Transverse colon (tissue), 4 donors: ENCODE measurements around the gene CDCP2. TPM values are rescaled to one million over a fixed set of nuclear protein-coding genes. Genes with fewer than 3 reads are reported as not detected.

Source experiments
- DNase-seq: peaks from one replicate; pipeline ENCODE4 v3.0.0-alpha.2; 2019
- H3K27ac ChIP-seq, 4 donors: fragments of 200-600 bp; sonication (generic); 2 replicates each; pipeline ENCODE4 v1.5.1; 2016 to 2018; ENCODE audit warnings: inconsistent platforms in 4 of 4
- H3K27me3 ChIP-seq: fragments of 200-600 bp; sonication (generic); 2 replicates; pipeline ENCODE4 v1.5.1; 2017; ENCODE audit warnings: inconsistent platforms
- H3K36me3 ChIP-seq, 4 donors: fragments of 200-600 bp; sonication (generic); 2 replicates each; pipeline ENCODE4 v1.5.1; 2017 to 2019; ENCODE audit warnings: inconsistent platforms in 4 of 4
- H3K4me1 ChIP-seq, 4 donors: fragments of 200-600 bp; sonication (generic); 2 replicates each; pipeline ENCODE4 v1.5.1; 2017 to 2020; ENCODE audit warnings: inconsistent platforms in 4 of 4
- H3K4me3 ChIP-seq, 4 donors: fragments of 200-600 bp; sonication (generic); 1 replicate in 1 of 4; 2 replicates in 3 of 4; pipeline versions ENCODE4 v1.5.1 to v1.6.1; 2017 to 2019; ENCODE audit warnings: inconsistent platforms in 4 of 4
- H3K9me3 ChIP-seq, 2 donors: fragments of 200-600 bp; sonication (generic); 2 replicates each; pipeline ENCODE4 v1.5.1; 2017 to 2019; ENCODE audit warnings: inconsistent platforms in 2 of 2
- EP300 ChIP-seq: sonication (generic); formaldehyde crosslinking; IDR thresholded peaks from one replicate; pipeline ENCODE4 v1.6.1; 2017; ENCODE audit warnings: antibody characterized with exemption, low read depth
- POLR2A ChIP-seq: fragments of 450-650 bp; IDR thresholded peaks from one replicate; pipeline ENCODE4 v1.6.1; 2016; ENCODE audit warnings: antibody characterized with exemption, mild to moderate bottlenecking, moderate library complexity
- POLR2AphosphoS5 ChIP-seq, 3 donors: sonication (generic); formaldehyde crosslinking; IDR thresholded peaks; one replicate each; pipeline ENCODE4 v1.6.1; 2016; ENCODE audit warnings: antibody characterized with exemption in 3 of 3
- whole genome bisulfite sequencing, 2 donors: methylation state at CpG; one replicate each; pipeline ENCODE4 v1.1.5; 2018; ENCODE audit warnings: low coverage in 1 of 2; 5-methylcytosine and 5-hydroxymethylcytosine counted together
- in situ Hi-C, 4 donors: fragments of 200-750 bp; cut with MboI; loops; one replicate each; pipeline versions ENCODE4 v1.15.0 to v1.15.1; 2017; ENCODE audit warnings: low sequenced_read_pairs in 3 of 4, low pct_ligation_motif_present in 1 of 4, low pct_unique_long_range_greater_than_20kb in 1 of 4
- intact Hi-C: fragments of 100-400 bp; cut with DNase I; formaldehyde crosslinking; loops from one replicate; pipeline ENCODE4 v1.15.1; 2023; ENCODE audit warnings: low total_unique reads
- total RNA-seq, 4 donors: library from RNA; depleted of rRNA; stranded (reverse); fragments of >200 nt; gene quantifications; one replicate each; pipeline ENCODE4 v1.1.0, GENCODE V29; 2016
- TF ChIP-seq, protein P1 (sequence below), 5 experiments: fragments of 200-600 bp in 3 of 5; fragments of 450-650 bp in 2 of 5; sonication (generic) in 3 of 5; IDR thresholded peaks; 1 replicate in 2 of 5; 2 replicates in 3 of 5; pipeline ENCODE4 v1.5.1; 2016 to 2017; ENCODE audit warnings: antibody characterized with exemption in 5 of 5, inconsistent platforms in 3 of 5, mild to moderate bottlenecking in 2 of 5, moderate library complexity in 1 of 5

CDCP2 gene
- total RNA-seq, 4 donors from 2014 or later: 0.48 TPM; not detected in 3

GRCh38 chr1:54193453-54193852, 40.7 kb upstream of the CDCP2 start:
- DNase-seq: no peak
- in situ Hi-C loops (loop anchor here in 1 of 4 donors (25.0 kb wide), 1 partner anchor 194 kb away; no protein-coding TSS in a partner anchor), intact Hi-C loops (no loop called here)
- Histone ChIP-seq H3K9me3 (no peaks in the 10 kb centered on the region), H3K36me3 (no peaks in the 10 kb centered on the region), H3K27ac (no peak overlapping the region), H3K27me3 (no peaks in the 10 kb centered on the region), H3K4me3 (no peak overlapping the region), H3K4me1 (no peaks in the 10 kb centered on the region)
- TF ChIP-seq, protein P1, sequence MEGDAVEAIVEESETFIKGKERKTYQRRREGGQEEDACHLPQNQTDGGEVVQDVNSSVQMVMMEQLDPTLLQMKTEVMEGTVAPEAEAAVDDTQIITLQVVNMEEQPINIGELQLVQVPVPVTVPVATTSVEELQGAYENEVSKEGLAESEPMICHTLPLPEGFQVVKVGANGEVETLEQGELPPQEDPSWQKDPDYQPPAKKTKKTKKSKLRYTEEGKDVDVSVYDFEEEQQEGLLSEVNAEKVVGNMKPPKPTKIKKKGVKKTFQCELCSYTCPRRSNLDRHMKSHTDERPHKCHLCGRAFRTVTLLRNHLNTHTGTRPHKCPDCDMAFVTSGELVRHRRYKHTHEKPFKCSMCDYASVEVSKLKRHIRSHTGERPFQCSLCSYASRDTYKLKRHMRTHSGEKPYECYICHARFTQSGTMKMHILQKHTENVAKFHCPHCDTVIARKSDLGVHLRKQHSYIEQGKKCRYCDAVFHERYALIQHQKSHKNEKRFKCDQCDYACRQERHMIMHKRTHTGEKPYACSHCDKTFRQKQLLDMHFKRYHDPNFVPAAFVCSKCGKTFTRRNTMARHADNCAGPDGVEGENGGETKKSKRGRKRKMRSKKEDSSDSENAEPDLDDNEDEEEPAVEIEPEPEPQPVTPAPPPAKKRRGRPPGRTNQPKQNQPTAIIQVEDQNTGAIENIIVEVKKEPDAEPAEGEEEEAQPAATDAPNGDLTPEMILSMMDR (IDR thresholded peaks at IDR 0.05): no peak
- TF ChIP-seq POLR2A: no peak
- TF ChIP-seq POLR2AphosphoS5 (IDR thresholded peaks at IDR 0.05): no peak
- TF ChIP-seq EP300: no peak
- 89 to 92% methylated on average over 5 of the region's 5 CpGs for WGBS, 2 donors

- no peaks in the 10 kb centered on the region for H3K36me3 ChIP-seq
- no peak overlapping the region for H3K4me3 ChIP-seq
- H3K27me3 ChIP-seq: no peaks in the 10 kb centered on the region
- WGBS, 2 donors: 100% methylated on average over 1 of the region's 1 CpG
- intact Hi-C loops (no loop called here), in situ Hi-C loops (loop anchor here in 1 of 4 donors (25.0 kb wide), 1 partner anchor 196 kb away; no protein-coding TSS in a partner anchor)
- TF ChIP-seq, protein P1 (IDR thresholded peaks at IDR 0.05): no peak
- TF ChIP-seq POLR2A (no peak), POLR2AphosphoS5 (IDR thresholded peaks at IDR 0.05) (no peak), EP300 (no peak)
- no peak overlapping the region for H3K27ac ChIP-seq
- DNase-seq: no peak
- no peaks in the 10 kb centered on the region for H3K4me1 ChIP-seq
- no peaks in the 10 kb centered on the region for H3K9me3 ChIP-seq
These were observed 38.7 kb upstream of the CDCP2 start for GRCh38 chr1:54191525-54191924.

DNA sequence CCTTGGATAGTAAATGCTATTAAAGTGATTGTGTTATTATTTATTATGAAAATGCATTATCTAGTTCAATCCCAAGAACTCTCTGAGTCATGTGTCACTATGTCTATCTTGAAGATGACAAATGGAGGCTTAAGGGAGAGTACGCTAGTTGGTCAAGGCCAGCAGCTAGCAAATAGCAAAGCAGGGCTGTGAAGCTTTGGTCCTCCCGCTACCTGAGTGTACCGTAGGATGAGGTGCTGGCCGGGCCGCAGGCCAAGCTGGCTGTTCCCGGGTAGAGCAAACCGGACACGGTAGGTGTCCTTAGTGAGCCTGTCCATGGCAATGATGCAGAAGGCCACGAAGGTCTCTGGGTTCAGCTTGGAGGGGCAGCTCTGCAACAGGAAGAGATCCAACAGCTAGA, 37.7 kb upstream of the CDCP2 start:
- Histone ChIP-seq H3K27ac (no peak overlapping the region), H3K9me3 (no peaks in the 10 kb centered on the region), H3K36me3 (no peaks in the 10 kb centered on the region), H3K4me1 (no peaks in the 10 kb centered on the region), H3K4me3 (no peak overlapping the region), H3K27me3 (no peaks in the 10 kb centered on the region)
- in situ Hi-C loops: loop anchor here in 1 of 4 donors (25.0 kb wide), 1 partner anchor 197 kb away; no protein-coding TSS in a partner anchor
- TF ChIP-seq POLR2AphosphoS5 (IDR thresholded peaks at IDR 0.05) (no peak), POLR2A (no peak), EP300 (no peak)
- TF ChIP-seq, protein P1 (IDR thresholded peaks at IDR 0.05): no peak
- DNase-seq: no peak
- WGBS, 2 donors: 83 to 93% methylated on average over 1 to 9 of the region's 9 CpGs
- intact Hi-C loops: no loop called here

- in situ Hi-C loops: loop anchor here in 1 of 4 donors (25.0 kb wide), 1 partner anchor 199 kb away; no protein-coding TSS in a partner anchor
- 81% methylated on average over 1 of the region's 1 CpG; no CpG with 5 or more reads in 1 of the 2 donors for WGBS, 2 donors
- Histone ChIP-seq H3K9me3 (no peaks in the 10 kb centered on the region), H3K27ac (no peak overlapping the region), H3K27me3 (no peaks in the 10 kb centered on the region), H3K4me1 (no peaks in the 10 kb centered on the region), H3K36me3 (no peaks in the 10 kb centered on the region), H3K4me3 (no peak overlapping the region)
- intact Hi-C loops: no loop called here
- no peak for DNase-seq
- no peak for TF ChIP-seq POLR2A
These were observed 35.5 kb upstream of the CDCP2 start for GRCh38 chr1:54188291-54188690.

DNA sequence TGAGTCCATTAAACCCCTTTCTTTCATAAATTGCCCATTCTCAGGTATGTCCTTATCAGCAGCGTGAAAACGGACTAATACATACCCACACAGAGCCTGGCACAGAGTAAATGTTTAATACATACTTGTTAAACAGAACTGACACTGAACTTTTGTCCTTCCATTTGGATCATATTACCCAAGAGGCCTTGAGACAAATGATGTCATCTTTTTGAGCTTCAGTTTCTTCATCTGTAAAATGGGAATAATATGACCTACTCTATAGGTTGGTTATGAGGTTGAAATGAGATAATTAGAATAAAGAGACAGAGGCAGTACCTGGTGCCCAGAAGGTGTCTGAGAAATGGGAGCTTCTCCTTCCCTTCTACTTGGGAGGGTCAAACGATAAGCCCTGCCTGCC, 33.3 kb upstream of the CDCP2 start:
- H3K4me3 ChIP-seq: no peak overlapping the region
- H3K36me3 ChIP-seq: no peaks in the 10 kb centered on the region
- H3K9me3 ChIP-seq: no peaks in the 10 kb centered on the region
- DNase-seq: no peak
- TF ChIP-seq POLR2A: no peak
- in situ Hi-C loops: loop anchor here in 1 of 4 donors (25.0 kb wide), 1 partner anchor 201 kb away; no protein-coding TSS in a partner anchor
- no peaks in the 10 kb centered on the region for H3K27me3 ChIP-seq
- H3K4me1 ChIP-seq: no peaks in the 10 kb centered on the region
- 94 to 96% methylated on average over 3 of the region's 3 CpGs for WGBS, 2 donors
- H3K27ac ChIP-seq: no peak overlapping the region
- intact Hi-C loops: no loop called here
